ENCODE results near the gene MT4.

DNA sequence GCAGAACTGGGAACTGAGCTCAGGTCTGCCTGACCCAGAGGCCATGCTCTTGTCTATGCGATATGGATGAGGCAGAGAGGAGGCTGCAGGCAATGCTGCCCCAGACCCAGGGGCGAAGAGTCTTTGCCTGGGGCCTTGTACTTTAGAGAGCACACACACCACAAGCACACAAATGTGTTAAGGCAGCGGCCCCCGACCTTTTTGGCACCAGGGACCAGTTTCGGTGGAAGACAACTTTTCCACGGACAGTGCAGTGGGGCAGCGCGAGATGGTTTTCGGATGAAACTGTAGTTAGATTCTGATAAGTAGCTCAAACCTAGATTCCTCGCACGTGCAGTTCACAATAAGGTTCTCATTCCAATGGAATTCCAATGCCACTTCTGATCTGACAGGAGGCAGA, 6.7 kb downstream of the MT4 start:
- TF ChIP-seq, protein P1, sequence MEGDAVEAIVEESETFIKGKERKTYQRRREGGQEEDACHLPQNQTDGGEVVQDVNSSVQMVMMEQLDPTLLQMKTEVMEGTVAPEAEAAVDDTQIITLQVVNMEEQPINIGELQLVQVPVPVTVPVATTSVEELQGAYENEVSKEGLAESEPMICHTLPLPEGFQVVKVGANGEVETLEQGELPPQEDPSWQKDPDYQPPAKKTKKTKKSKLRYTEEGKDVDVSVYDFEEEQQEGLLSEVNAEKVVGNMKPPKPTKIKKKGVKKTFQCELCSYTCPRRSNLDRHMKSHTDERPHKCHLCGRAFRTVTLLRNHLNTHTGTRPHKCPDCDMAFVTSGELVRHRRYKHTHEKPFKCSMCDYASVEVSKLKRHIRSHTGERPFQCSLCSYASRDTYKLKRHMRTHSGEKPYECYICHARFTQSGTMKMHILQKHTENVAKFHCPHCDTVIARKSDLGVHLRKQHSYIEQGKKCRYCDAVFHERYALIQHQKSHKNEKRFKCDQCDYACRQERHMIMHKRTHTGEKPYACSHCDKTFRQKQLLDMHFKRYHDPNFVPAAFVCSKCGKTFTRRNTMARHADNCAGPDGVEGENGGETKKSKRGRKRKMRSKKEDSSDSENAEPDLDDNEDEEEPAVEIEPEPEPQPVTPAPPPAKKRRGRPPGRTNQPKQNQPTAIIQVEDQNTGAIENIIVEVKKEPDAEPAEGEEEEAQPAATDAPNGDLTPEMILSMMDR (IDR thresholded peaks at IDR 0.05; ENCODE audit: low read length), result no peak
- TF ChIP-seq EZH2phosphoT487 (IDR thresholded peaks at IDR 0.05; ENCODE audit: low read length), result no peak

Data from MM.1S (cell line).